Ramos (cell line): ENCODE measurements around the gene RNF213.

Source experiments
- in situ Hi-C: fragments of 300-500 bp; cut with MboI; formaldehyde crosslinking; loops from one replicate; pipeline ENCODE4 v1.14.3; 2022; ENCODE audit warnings: low sequenced_read_pairs; ENCODE audit not compliant: unreplicated experiment

Gene RNF213

DNA sequence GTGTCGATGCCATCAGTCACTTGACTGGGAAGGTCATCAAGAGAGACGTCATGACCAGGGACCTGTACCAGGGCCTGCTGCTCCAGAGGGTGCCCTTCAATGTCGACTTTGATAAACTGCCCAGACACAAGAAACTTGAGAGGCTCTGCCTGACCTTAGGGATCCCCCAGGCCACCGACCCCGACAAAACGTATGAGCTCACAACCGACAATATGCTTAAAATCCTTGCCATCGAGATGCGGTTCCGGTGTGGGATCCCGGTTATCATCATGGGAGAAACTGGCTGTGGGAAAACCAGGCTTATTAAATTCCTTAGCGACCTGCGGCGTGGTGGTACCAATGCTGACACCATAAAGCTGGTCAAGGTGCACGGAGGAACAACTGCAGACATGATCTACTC is 84.7 kb downstream of the RNF213 start:
- in situ Hi-C loops, result no loop called here

GRCh38 chr17:80345841-80346497 is 85.3 kb downstream of the RNF213 start:
- in situ Hi-C loops, result no loop called here

- in situ Hi-C loops, result no loop called here
Observed at GRCh38 chr17:80346498-80347275, 86.0 kb downstream of the RNF213 start.

GRCh38 chr17:80347536-80347935 is 86.9 kb downstream of the RNF213 start:
- in situ Hi-C loops, result no loop called here

DNA sequence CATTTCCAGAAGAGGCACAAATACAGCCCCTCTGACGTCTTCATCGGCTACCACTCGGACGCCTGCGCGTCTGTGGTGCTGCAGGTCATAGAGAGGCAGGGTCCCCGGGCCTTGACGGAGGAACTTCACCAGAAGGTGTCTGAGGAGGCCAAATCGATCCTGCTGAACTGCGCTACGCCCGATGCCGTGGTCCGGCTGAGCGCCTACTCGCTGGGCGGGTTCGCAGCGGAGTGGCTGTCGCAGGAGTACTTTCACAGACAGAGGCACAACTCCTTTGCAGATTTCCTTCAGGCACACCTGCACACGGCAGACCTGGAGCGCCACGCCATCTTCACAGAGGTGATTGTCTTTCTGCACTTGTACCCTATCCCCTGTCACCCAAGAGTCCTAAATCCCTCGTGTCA is 87.3 kb downstream of the RNF213 start:
- in situ Hi-C loops, result no loop called here

- in situ Hi-C loops, result no loop called here
Observed at GRCh38 chr17:80348551-80349150, 88.0 kb downstream of the RNF213 start.

DNA sequence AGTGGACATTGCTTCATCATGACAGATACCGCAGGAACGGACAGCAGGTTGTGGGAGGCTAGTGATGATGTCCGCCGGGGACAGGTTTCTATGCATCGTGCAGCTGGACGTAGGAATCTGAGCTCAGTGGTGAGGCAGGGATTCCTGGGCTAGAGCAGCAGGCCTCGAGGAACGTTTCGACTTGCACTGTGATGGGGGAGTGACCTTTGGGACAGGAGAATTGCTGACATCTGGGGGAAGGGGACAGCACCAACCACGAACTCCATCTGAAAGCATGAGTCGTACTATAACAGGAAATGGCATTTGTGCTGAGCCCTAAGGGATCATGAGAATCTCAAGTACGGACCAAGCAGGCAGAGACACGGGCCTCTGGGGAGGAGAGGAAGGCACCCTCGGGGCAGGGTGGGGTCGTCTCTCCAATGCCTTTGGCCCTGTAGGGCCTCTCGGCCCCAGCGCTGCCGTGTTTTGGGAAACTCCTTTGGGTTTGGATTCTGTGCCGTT is 88.5 kb downstream of the RNF213 start:
- in situ Hi-C loops, result no loop called here

DNA sequence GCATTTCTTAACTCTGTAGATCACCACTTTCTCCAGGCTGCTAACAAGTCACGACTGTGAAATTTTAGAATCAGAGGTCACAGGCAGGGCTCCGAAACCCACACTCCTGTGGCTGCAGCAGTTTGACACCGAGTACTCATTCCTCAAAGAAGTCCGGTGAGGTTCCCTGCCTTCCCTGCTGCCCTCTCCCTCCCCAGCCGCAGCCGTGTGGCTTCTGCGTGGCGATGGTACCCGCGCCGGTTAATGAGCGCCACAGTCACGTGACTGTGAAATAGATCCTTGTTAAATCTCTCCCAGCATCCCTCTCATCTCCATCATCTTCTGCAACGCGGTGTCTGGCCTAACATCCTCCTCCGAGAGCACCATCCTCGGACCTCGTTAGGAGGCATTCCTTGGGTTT is 89.1 kb downstream of the RNF213 start:
- in situ Hi-C loops, result no loop called here

- in situ Hi-C loops, result no loop called here
Observed at GRCh38 chr17:80352216-80352895, 91.7 kb downstream of the RNF213 start.

GRCh38 chr17:80352991-80353665 is 92.5 kb downstream of the RNF213 start:
- in situ Hi-C loops, result no loop called here

DNA sequence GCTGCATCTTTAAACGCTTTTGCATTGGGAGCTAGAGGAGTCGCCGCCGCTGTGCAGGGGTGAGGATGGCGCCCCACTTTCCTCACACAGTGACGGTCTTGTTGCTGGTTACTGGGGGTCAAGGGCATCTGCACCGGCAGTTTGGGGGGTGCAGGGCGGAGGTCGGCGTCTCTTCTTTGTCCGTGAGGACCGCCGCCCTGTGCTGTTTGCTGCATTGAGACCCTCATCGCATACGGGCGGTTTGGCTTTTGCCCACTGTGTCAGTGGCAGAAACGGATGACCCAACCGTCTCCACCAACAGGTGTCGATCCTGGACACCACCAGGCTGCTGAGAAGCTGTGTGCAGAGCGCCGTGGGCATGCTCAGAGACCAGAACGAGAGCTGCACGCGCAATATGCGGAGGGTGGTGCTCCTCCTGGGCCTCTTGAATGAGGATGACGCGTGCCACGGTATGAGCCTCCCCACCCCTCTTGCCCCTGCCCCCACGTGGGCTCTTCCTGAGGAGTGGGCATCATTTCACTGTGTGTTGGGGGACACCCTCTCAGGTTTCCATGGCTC is 93.1 kb downstream of the RNF213 start:
- in situ Hi-C loops, result no loop called here

DNA sequence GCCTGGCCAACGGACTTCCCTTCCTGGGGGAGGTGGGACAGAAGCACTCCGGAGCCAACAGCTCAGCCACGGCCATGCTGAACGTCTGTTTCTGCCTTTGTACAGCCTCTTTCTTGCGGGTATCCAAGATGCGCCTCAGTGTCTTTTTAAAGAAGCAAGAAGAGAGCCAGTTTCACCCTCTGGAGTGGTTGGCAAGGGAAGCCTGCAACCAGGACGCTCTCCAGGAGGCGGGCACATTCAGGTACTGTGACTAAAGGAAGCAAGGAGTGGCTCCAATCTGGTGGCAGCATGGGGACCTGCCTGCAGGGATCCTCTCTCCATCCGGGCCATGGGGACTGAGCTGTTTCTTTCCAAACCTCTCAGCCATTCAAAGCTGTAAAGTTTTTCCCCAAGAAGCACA is 93.7 kb downstream of the RNF213 start:
- in situ Hi-C loops, result no loop called here

DNA sequence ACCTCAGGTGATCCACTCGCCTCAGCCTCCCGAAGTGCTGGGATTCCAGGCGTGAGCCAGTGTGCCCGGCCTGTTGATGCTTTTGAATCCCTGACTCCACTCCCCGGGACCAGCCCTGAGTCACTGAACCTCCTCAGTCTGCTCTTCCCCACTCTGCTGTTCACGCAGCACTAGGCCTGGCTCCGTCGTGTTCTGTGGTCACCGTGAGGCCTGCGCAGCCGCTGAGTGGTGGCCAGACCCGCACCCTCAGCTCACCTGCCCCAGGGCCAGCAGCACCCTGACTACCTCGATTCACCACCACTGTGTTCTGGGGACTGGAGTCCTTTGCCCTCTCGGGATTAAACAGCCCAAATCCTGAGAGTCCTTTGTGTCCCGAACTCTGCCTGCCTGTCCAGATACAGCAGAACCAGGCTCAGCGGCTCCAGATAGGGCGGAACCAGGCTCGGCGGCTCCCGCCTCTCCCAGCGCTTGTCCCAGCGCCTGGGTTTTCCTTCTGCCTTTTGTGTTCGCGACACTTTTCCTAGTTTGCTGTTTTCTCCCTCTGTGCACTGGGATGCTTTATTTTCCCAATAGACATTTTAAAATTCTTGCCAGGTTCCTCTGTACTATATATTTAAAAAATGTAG is 95.7 kb downstream of the RNF213 start:
- in situ Hi-C loops, result no loop called here

GRCh38 chr17:80358131-80358530 is 97.5 kb downstream of the RNF213 start:
- in situ Hi-C loops, result no loop called here

GRCh38 chr17:80358861-80359260 is 98.2 kb downstream of the RNF213 start:
- in situ Hi-C loops, result no loop called here

- in situ Hi-C loops, result no loop called here
Observed at GRCh38 chr17:80359422-80360110, 98.9 kb downstream of the RNF213 start.

GRCh38 chr17:80360396-80360795 is 99.7 kb downstream of the RNF213 start:
- in situ Hi-C loops, result no loop called here

DNA sequence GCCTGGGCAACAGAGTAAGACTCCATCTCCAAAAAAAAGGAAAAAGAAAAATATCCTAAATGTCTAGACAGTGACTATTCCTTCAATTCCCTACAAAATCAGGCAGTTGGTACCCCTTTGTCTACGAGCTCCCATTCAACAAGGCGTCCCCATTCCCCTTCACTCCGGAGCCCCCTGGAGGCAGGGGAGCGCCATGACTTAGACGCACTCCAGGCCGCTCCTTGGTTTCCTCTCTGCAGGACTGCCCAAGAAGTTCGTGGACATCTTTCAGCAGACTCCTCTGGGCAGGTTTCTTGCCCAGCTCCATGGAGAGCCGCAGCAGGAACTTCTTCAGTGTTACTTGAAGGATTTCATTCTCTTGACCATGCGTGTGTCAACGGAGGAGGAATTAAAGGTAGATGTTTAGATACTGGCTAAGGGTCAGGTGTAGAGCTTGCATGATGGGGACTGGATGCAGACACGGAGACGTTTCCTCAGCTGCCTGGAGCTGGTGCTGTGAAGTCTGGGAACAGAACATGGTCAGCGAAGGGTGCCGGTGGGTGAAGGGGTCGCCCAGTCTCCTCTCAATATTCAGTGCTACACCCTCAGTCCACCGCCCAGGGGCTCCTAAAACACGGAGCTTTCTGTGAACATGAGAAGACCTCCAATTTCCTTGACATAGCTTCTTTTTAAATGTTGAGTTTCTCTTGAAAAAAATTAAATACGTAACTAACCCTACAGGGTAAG is 101.0 kb downstream of the RNF213 start:
- in situ Hi-C loops, result no loop called here
